Esophagus mucosa (tissue), 1 donor: ENCODE results near the gene FNDC3B. TPM values are rescaled to one million over a fixed set of nuclear protein-coding genes. Genes with fewer than 3 reads are reported as not detected.

Source experiments
- ATAC-seq: fragments of 200-7000 bp; cut with Tn5 transposase; one replicate; pipeline ENCODE4 v1.9.1; 2020
- total RNA-seq: library from RNA; stranded (reverse); gene quantifications from one replicate; pipeline ENCODE4 v1.2.4, GENCODE V29; 2023
- donor health status: DM: yes; HTN: yes; CAD: no.

FNDC3B gene
- total RNA-seq, 1 donor from 2014 or later = 19.9 TPM

GRCh38 chr3:172218350-172219323, 179.3 kb downstream of the FNDC3B start:
- ATAC-seq = no peak

GRCh38 chr3:172219750-172220149, 180.4 kb downstream of the FNDC3B start:
- ATAC-seq = no peak

GRCh38 chr3:172221547-172221946, 182.2 kb downstream of the FNDC3B start:
- ATAC-seq = no peak

GRCh38 chr3:172222478-172223071, 183.2 kb downstream of the FNDC3B start:
- no peak for ATAC-seq

- no peak for ATAC-seq
These were observed 184.5 kb downstream of the FNDC3B start for GRCh38 chr3:172223870-172224269.

GRCh38 chr3:172224560-172225214, 185.3 kb downstream of the FNDC3B start:
- ATAC-seq = no peak

GRCh38 chr3:172225215-172225707, 185.9 kb downstream of the FNDC3B start:
- ATAC-seq = no peak

GRCh38 chr3:172226831-172227230, 187.5 kb downstream of the FNDC3B start:
- ATAC-seq = no peak

- ATAC-seq = no peak
These were observed 188.1 kb downstream of the FNDC3B start for GRCh38 chr3:172227340-172228035.

GRCh38 chr3:172228036-172228415, 188.6 kb downstream of the FNDC3B start:
- no peak for ATAC-seq

GRCh38 chr3:172229462-172229861, 190.1 kb downstream of the FNDC3B start:
- no peak for ATAC-seq

- ATAC-seq = no peak
These were observed 192.0 kb downstream of the FNDC3B start for GRCh38 chr3:172231318-172231901.

- no peak for ATAC-seq
These were observed 193.3 kb downstream of the FNDC3B start for GRCh38 chr3:172232579-172233212.

GRCh38 chr3:172233474-172234277, 194.3 kb downstream of the FNDC3B start:
- ATAC-seq = no peak

GRCh38 chr3:172235698-172236097, 196.3 kb downstream of the FNDC3B start:
- no peak for ATAC-seq

- ATAC-seq = no peak
These were observed 197.7 kb downstream of the FNDC3B start for GRCh38 chr3:172236771-172237742.

GRCh38 chr3:172238188-172238587, 198.8 kb downstream of the FNDC3B start:
- no peak for ATAC-seq

- no peak for ATAC-seq
These were observed 199.9 kb downstream of the FNDC3B start for GRCh38 chr3:172239218-172239790.

GRCh38 chr3:172241405-172241804, 202.0 kb downstream of the FNDC3B start:
- no peak for ATAC-seq
